ENCODE results near the gene ARHGEF7. TPM values are rescaled to one million over a fixed set of nuclear protein-coding genes. Genes with fewer than 3 reads are reported as not detected.

The ARHGEF7 gene
- total and polyA plus RNA-seq, 2 experiments from 2014 or later, result 23.6 to 58.9 TPM

- Histone ChIP-seq H3K36me3 (ENCODE audit: insufficient read depth) (no peaks in the 10 kb centered on the region), H3K4me3 (no peak overlapping the region), H3K27me3 (ENCODE audit: insufficient read depth) (no peaks in the 10 kb centered on the region), H2AFZ (no peak overlapping the region), H3K4me2 (no peak overlapping the region), H4K20me1 (replicated peaks; ENCODE audit: insufficient read depth) (no peaks in the 10 kb centered on the region), H3K27ac (ENCODE audit: low read depth) (no peak overlapping the region), H3F3A (replicated peaks; ENCODE audit: low read depth) (0 out of 2 replicates have a peak, but pooled peaks cover 5% of the 10 kb centered on the region), H3K4me1 (ENCODE audit: insufficient read depth) (no peaks in the 10 kb centered on the region), H3K9me2 (ENCODE audit: insufficient read depth) (no peaks in the 10 kb centered on the region), H3K79me2 (replicated peaks; ENCODE audit: insufficient read depth) (no peaks in the 10 kb centered on the region)
- Mint-ChIP-seq H3K36me3 (ENCODE audit: low read depth) (no peaks in the 10 kb centered on the region), H3K9me3 (no peaks in the 10 kb centered on the region; the same call in 2 of the 3 replicates), H3K4me1 (no peaks in the 10 kb centered on the region; the same call in 2 of the 3 replicates), H3K27me3 (ENCODE audit: insufficient read depth, low read depth, poor library complexity) (peaks cover 7% of the 10 kb centered on the region), H3K4me3 (no peak overlapping the region), H3K27ac (no peak overlapping the region)
- no peak for TF ChIP-seq EZH2 (IDR thresholded peaks at IDR 0.05; ENCODE audit: low read depth, unreplicated experiment)
- TF ChIP-seq POLR2AphosphoS5 (IDR thresholded peaks at IDR 0.05; ENCODE audit: low read depth), result no peak
- TF ChIP-seq EZH2phosphoT487 (IDR thresholded peaks at IDR 0.05; ENCODE audit: unreplicated experiment), result no peak
- TF ChIP-seq ZNF331 (CRISPR knock-in tag; IDR thresholded peaks at IDR 0.05; ENCODE audit: low read depth), result no peak
- TF ChIP-seq CTCF (conservative IDR thresholded peaks at IDR 0.05; ENCODE audit: low read depth in 2 of 2), result no peak
- TF ChIP-seq, protein P1, sequence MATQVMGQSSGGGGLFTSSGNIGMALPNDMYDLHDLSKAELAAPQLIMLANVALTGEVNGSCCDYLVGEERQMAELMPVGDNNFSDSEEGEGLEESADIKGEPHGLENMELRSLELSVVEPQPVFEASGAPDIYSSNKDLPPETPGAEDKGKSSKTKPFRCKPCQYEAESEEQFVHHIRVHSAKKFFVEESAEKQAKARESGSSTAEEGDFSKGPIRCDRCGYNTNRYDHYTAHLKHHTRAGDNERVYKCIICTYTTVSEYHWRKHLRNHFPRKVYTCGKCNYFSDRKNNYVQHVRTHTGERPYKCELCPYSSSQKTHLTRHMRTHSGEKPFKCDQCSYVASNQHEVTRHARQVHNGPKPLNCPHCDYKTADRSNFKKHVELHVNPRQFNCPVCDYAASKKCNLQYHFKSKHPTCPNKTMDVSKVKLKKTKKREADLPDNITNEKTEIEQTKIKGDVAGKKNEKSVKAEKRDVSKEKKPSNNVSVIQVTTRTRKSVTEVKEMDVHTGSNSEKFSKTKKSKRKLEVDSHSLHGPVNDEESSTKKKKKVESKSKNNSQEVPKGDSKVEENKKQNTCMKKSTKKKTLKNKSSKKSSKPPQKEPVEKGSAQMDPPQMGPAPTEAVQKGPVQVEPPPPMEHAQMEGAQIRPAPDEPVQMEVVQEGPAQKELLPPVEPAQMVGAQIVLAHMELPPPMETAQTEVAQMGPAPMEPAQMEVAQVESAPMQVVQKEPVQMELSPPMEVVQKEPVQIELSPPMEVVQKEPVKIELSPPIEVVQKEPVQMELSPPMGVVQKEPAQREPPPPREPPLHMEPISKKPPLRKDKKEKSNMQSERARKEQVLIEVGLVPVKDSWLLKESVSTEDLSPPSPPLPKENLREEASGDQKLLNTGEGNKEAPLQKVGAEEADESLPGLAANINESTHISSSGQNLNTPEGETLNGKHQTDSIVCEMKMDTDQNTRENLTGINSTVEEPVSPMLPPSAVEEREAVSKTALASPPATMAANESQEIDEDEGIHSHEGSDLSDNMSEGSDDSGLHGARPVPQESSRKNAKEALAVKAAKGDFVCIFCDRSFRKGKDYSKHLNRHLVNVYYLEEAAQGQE (IDR thresholded peaks at IDR 0.05; ENCODE audit: unreplicated experiment), result no peak
- no peak for TF ChIP-seq NANOG (IDR thresholded peaks at IDR 0.05; ENCODE audit: borderline replicate concordance)
- no peak for TF ChIP-seq STAT1 (IDR thresholded peaks at IDR 0.05; ENCODE audit: unreplicated experiment)
- TF ChIP-seq, protein P2, sequence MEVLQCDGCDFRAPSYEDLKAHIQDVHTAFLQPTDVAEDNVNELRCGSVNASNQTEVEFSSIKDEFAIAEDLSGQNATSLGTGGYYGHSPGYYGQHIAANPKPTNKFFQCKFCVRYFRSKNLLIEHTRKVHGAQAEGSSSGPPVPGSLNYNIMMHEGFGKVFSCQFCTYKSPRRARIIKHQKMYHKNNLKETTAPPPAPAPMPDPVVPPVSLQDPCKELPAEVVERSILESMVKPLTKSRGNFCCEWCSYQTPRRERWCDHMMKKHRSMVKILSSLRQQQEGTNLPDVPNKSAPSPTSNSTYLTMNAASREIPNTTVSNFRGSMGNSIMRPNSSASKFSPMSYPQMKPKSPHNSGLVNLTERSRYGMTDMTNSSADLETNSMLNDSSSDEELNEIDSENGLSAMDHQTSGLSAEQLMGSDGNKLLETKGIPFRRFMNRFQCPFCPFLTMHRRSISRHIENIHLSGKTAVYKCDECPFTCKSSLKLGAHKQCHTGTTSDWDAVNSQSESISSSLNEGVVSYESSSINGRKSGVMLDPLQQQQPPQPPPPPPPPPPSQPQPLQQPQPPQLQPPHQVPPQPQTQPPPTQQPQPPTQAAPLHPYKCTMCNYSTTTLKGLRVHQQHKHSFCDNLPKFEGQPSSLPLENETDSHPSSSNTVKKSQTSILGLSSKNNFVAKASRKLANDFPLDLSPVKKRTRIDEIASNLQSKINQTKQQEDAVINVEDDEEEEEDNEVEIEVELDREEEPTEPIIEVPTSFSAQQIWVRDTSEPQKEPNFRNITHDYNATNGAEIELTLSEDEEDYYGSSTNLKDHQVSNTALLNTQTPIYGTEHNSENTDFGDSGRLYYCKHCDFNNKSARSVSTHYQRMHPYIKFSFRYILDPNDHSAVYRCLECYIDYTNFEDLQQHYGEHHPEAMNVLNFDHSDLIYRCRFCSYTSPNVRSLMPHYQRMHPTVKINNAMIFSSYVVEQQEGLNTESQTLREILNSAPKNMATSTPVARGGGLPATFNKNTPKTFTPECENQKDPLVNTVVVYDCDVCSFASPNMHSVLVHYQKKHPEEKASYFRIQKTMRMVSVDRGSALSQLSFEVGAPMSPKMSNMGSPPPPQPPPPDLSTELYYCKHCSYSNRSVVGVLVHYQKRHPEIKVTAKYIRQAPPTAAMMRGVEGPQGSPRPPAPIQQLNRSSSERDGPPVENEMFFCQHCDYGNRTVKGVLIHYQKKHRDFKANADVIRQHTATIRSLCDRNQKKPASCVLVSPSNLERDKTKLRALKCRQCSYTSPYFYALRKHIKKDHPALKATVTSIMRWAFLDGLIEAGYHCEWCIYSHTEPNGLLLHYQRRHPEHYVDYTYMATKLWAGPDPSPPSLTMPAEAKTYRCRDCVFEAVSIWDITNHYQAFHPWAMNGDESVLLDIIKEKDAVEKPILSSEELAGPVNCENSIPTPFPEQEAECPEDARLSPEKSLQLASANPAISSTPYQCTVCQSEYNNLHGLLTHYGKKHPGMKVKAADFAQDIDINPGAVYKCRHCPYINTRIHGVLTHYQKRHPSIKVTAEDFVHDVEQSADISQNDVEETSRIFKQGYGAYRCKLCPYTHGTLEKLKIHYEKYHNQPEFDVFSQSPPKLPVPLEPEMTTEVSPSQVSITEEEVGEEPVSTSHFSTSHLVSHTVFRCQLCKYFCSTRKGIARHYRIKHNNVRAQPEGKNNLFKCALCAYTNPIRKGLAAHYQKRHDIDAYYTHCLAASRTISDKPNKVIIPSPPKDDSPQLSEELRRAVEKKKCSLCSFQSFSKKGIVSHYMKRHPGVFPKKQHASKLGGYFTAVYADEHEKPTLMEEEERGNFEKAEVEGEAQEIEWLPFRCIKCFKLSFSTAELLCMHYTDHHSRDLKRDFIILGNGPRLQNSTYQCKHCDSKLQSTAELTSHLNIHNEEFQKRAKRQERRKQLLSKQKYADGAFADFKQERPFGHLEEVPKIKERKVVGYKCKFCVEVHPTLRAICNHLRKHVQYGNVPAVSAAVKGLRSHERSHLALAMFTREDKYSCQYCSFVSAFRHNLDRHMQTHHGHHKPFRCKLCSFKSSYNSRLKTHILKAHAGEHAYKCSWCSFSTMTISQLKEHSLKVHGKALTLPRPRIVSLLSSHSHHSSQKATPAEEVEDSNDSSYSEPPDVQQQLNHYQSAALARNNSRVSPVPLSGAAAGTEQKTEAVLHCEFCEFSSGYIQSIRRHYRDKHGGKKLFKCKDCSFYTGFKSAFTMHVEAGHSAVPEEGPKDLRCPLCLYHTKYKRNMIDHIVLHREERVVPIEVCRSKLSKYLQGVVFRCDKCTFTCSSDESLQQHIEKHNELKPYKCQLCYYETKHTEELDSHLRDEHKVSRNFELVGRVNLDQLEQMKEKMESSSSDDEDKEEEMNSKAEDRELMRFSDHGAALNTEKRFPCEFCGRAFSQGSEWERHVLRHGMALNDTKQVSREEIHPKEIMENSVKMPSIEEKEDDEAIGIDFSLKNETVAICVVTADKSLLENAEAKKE (CRISPR knock-in tag; IDR thresholded peaks at IDR 0.05), result no peak
- no peak for DNase-seq (ENCODE audit: low spot score)
- no peak for ATAC-seq
Measured at GRCh38 chr13:111130116-111130508, 15.0 kb downstream of the ARHGEF7 start.

Data from GM23338 (cell line).